Body of pancreas (tissue), 4 donors: ENCODE results near the gene XRCC4.

ENCODE experiments used
- POLR2A ChIP-seq, 3 donors: fragments of 450-650 bp; IDR thresholded peaks; one replicate each; pipeline ENCODE4 v1.6.1; 2016; ENCODE audit warnings: antibody characterized with exemption in 3 of 3, mild to moderate bottlenecking in 2 of 3
- TF ChIP-seq, protein P1 (sequence below), 7 experiments: fragments of 450-650 bp in 4 of 7; fragments of 200-600 bp in 3 of 7; sonication (generic) in 3 of 7; IDR thresholded peaks; one replicate each; pipeline ENCODE4 v1.5.1; 2016 to 2019; ENCODE audit warnings: antibody characterized with exemption in 7 of 7

DNA sequence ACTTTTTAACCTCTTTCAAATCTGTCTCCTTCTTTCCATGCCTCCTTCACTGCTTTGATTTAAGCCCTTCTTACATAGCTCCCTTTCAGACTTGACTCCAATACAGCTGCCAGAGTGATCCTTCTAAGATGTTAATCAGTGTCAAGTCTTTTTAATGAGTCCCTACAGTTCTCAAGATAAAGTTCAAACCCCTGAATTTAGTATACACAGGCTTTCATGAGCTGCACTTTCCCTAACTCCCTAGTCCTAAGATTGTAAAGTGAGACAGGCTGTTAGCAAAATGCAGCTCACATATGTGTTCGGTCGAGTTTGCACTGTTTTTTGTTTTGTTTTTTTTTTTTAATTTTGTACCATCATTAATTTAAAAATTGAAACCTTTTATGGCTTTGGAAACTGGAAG lies 203.8 kb downstream of the XRCC4 start:
- TF ChIP-seq, protein P1, sequence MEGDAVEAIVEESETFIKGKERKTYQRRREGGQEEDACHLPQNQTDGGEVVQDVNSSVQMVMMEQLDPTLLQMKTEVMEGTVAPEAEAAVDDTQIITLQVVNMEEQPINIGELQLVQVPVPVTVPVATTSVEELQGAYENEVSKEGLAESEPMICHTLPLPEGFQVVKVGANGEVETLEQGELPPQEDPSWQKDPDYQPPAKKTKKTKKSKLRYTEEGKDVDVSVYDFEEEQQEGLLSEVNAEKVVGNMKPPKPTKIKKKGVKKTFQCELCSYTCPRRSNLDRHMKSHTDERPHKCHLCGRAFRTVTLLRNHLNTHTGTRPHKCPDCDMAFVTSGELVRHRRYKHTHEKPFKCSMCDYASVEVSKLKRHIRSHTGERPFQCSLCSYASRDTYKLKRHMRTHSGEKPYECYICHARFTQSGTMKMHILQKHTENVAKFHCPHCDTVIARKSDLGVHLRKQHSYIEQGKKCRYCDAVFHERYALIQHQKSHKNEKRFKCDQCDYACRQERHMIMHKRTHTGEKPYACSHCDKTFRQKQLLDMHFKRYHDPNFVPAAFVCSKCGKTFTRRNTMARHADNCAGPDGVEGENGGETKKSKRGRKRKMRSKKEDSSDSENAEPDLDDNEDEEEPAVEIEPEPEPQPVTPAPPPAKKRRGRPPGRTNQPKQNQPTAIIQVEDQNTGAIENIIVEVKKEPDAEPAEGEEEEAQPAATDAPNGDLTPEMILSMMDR (IDR thresholded peaks at IDR 0.05): no peak
- TF ChIP-seq POLR2A (IDR thresholded peaks at IDR 0.05): no peak
